Muscle of leg (tissue), 11 donors: ENCODE measurements around the gene RTN4. TPM values are rescaled to one million over a fixed set of nuclear protein-coding genes. Genes with fewer than 3 reads are reported as not detected.
"Not testable (repeated sequence)": the region's sequence is repeated elsewhere in the genome, so short reads cannot be mapped to it uniquely, and the experiment has no call there.

Experiments
- DNase-seq: peaks from one replicate; pipeline ENCODE4 v3.0.0; 2013
- H3K27ac ChIP-seq: one replicate; pipeline ENCODE4 v1.5.1; 2013; ENCODE audit warnings: mild to moderate bottlenecking, low read length, control low read depth
- H3K27me3 ChIP-seq: one replicate; pipeline ENCODE4 v1.6.1; 2013; ENCODE audit warnings: low read length; ENCODE audit not compliant: control insufficient read depth, insufficient read depth
- H3K36me3 ChIP-seq: one replicate; pipeline ENCODE4 v1.6.1; 2013; ENCODE audit warnings: low read length; ENCODE audit not compliant: control insufficient read depth, insufficient read depth
- H3K4me1 ChIP-seq: one replicate; pipeline ENCODE4 v1.6.1; 2013; ENCODE audit warnings: low read length; ENCODE audit not compliant: control insufficient read depth, insufficient read depth
- H3K4me3 ChIP-seq: one replicate; pipeline ENCODE4 v1.5.1; 2013; ENCODE audit warnings: low read length, control low read depth
- H3K9me3 ChIP-seq: replicated peaks from 2 replicates; pipeline ENCODE4 v1.6.1; 2013; ENCODE audit warnings: low read depth, low read length; ENCODE audit not compliant: control insufficient read depth
- WGBS: methylation state at CpG from one replicate; pipeline ENCODE4 v1.1.5; 2013; ENCODE audit warnings: missing lambda C conversion rate; ENCODE audit not compliant: insufficient coverage; 5-methylcytosine and 5-hydroxymethylcytosine counted together
- polyA plus RNA-seq, 8 donors: library from polyadenylated mRNA; unstranded; fragments of 120-200 nt; gene quantifications; one replicate each; pipeline versions ENCODE4 v1.2.1 to v1.2.3, GENCODE V29; 2013; ENCODE audit warnings: inconsistent platforms in 1 of 8, low replicate concordance in 1 of 8; ENCODE audit not compliant: insufficient read length in 8 of 8, insufficient read depth in 1 of 8
- total RNA-seq: library from RNA; stranded (reverse); fragments of 120-200 nt; gene quantifications from one replicate; pipeline ENCODE4 v1.2.4, GENCODE V29; 2013

RTN4 gene
- total and polyA plus RNA-seq, 9 donors, result 456 to 781 (median 588) TPM

DNA sequence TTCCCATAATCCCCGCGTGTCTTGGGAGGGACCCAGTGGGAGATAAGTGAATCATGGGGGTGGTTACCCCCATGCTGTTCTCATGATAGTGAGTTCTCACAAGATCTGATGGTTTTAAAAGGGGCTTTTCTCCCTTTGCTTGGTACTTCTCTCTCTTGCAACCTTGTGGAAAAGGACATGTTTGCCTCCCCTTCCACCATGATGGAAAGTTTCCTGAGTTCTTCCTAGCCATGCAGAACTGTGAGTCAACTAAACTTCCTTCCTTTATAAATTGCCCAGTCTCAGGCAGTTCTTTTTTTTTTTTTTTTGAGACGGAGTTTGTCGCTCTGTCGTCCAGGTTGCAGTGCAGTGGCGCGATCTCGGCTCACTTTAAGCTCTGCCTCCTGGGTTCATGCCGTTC, 26.5 kb upstream of the RTN4 start:
- Histone ChIP-seq H3K27ac (no peak overlapping the region), H3K36me3 (no peaks in the 10 kb centered on the region), H3K9me3 (no peaks in the 10 kb centered on the region), H3K4me1 (no peaks in the 10 kb centered on the region), H3K27me3 (no peaks in the 10 kb centered on the region), H3K4me3 (no peak overlapping the region)
- DNase-seq, result no peak
- WGBS, result 93% methylated on average over 3 of the region's 9 CpGs

DNA sequence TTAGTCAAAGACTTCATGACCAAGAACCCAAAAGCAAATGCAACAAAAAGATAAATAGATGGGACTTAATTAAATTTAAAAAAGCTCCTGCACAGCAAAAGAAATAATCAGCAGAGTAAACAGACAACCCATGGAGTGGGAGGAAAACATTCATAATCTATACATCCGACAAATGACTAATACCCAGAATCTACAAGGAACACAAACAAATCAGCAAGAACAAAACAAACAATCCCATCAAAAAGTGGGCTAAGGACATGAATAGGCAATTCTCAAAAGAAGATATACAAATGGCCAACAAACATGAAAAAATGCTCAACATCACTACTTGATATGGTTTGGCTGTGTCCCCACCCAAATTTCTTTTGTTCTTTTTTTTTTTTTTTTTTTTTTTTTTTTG, 25.8 kb upstream of the RTN4 start:
- not testable (repeated sequence) for H3K27me3 ChIP-seq, DNase-seq
- WGBS, result no CpG with 5 or more reads among the region's 1 CpG

DNA sequence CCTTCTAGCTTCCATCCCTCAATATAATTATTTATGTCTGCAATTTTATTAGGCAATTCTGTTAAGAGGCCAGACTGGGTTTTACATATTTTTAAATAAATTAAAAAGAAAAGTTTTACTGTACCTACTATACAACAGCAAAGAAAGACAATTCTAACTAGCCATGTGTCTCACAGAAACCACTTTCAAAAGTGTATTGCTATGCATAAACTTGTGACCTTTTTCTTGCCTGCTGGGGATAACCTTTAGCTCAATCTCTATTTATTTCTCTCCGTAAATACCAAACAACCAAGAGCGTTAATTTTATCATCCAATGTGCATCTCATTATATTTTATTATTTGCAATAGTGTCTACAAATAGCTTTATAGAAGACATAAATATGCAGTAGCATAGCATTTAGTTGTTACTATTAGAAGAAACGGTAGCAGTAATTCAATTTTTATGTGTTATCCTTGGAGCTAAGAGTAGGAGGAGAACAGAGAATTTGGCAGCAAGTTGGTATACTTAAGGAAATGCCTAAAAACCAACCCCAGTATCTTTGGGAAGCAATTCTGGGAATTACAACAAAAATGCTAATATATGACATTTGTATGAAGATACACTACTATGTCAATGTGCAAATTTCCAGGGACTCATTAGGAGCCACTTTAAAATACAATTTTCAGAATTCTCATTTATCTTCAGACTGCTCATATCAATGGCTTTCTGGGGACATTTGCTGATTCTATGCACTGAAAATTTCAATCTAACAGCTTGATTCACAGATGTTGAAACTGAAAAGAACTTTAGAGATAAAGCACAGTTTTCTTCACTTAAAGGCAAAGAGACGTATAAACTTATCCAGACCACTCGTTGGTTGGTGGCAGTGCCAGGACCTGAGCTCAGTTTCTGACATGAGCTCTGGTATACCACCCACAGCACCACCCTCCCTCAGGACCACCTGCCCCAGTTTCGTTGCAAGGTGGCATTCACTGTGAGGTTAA, 23.0 kb upstream of the RTN4 start:
- 73% methylated on average over 2 of the region's 6 CpGs for WGBS
- H3K27me3 ChIP-seq, result no peaks in the 10 kb centered on the region
- H3K4me1 ChIP-seq, result no peaks in the 10 kb centered on the region
- H3K36me3 ChIP-seq, result no peaks in the 10 kb centered on the region
- no peak for DNase-seq
- no peaks in the 10 kb centered on the region for H3K9me3 ChIP-seq
- no peak overlapping the region for H3K27ac ChIP-seq
- no peak overlapping the region for H3K4me3 ChIP-seq

More for the DNA sequence above, 25.8 kb upstream of the RTN4 start:
- H3K4me3 ChIP-seq, H3K36me3 ChIP-seq, H3K9me3 ChIP-seq, H3K4me1 ChIP-seq, H3K27ac ChIP-seq: not testable (repeated sequence)

DNA sequence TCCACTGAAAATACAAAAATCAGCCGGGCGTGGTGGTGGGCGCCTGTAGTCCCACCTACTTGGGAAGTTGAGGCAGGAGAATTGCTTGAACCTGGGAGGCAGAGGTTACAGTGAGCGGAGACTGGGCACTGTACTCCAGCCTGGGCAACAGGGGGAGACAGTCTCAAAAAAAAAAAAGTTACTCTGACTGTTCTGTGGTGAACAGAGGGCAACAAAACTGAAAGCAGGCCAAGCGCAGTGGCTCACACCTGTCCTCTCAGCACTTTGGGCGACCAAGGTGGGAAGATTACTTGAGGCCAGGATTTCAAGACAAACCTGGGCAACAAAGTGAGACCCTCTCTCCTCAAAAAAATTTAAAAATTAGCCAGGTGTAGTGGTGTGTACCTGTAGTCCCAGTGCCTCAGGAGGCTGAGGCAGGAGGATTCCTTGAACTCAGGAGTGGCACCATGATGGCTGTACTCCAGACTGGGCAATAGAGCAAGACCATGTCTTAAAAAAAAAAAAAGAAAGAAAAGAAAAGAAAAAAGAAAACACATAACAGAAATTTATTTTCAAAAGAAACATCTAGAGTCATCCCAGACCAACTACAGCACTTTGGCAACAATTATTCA, 13.6 kb upstream of the RTN4 start:
- H3K36me3 ChIP-seq, result no peaks in the 10 kb centered on the region
- no peak overlapping the region for H3K27ac ChIP-seq
- H3K4me1 ChIP-seq, result no peaks in the 10 kb centered on the region
- DNase-seq, result no peak
- no peaks in the 10 kb centered on the region for H3K27me3 ChIP-seq
- WGBS, result 93% methylated on average over 6 of the region's 6 CpGs
- H3K4me3 ChIP-seq, result no peak overlapping the region
- no peaks in the 10 kb centered on the region for H3K9me3 ChIP-seq

DNA sequence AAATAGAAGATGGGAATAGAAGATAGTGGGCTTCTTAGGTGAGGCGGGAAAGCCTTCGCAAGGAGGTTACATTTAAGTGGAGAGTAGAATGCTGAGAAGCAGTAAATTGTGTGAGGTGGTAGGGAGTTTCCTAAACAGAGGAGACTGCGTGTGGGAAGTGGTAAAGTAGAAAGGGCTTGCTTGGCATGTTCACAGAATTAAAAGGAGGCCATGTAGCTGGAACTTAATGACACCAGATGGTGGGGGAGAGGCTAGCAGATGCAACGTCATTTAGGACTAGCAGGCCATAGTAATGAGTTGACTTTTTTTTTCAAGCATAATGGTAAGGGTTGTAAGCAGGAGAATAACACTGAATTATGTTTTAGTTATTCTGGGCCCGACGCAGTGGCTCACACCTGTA, 13.0 kb upstream of the RTN4 start:
- WGBS, result 92% methylated on average over 6 of the region's 6 CpGs

DNA sequence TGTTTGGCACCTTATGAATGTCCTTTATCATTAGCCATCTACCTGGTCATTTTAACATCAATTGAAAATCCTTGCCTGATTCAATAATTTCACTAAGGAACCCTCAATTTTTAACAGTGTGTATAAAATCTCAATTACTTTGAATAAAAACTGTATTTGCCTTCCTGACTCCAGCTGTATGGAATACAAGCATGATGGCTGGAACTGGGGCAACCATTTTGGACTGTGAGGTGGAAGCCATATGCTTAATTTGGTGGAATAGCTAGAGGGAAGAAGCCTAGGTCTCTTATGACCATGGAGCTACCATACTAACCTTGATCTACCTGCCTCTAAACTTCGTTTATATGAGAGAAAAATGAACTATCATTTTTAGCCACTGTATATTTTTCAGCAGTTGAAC, 12.5 kb upstream of the RTN4 start:
- H3K27me3 ChIP-seq, result no peaks in the 10 kb centered on the region
- H3K4me3 ChIP-seq, result no peak overlapping the region
- H3K4me1 ChIP-seq, result no peaks in the 10 kb centered on the region
- H3K9me3 ChIP-seq, result no peaks in the 10 kb centered on the region
- no peak overlapping the region for H3K27ac ChIP-seq
- H3K36me3 ChIP-seq, result no peaks in the 10 kb centered on the region
- WGBS, result no CpG with 5 or more reads among the region's 1 CpG
- no peak for DNase-seq

More for the DNA sequence above, 13.0 kb upstream of the RTN4 start:
- H3K9me3 ChIP-seq, result no peaks in the 10 kb centered on the region
- no peaks in the 10 kb centered on the region for H3K4me1 ChIP-seq
- H3K27ac ChIP-seq, result no peak overlapping the region
- no peaks in the 10 kb centered on the region for H3K27me3 ChIP-seq
- H3K4me3 ChIP-seq, result no peak overlapping the region
- H3K36me3 ChIP-seq, result no peaks in the 10 kb centered on the region
- DNase-seq, result no peak

DNA sequence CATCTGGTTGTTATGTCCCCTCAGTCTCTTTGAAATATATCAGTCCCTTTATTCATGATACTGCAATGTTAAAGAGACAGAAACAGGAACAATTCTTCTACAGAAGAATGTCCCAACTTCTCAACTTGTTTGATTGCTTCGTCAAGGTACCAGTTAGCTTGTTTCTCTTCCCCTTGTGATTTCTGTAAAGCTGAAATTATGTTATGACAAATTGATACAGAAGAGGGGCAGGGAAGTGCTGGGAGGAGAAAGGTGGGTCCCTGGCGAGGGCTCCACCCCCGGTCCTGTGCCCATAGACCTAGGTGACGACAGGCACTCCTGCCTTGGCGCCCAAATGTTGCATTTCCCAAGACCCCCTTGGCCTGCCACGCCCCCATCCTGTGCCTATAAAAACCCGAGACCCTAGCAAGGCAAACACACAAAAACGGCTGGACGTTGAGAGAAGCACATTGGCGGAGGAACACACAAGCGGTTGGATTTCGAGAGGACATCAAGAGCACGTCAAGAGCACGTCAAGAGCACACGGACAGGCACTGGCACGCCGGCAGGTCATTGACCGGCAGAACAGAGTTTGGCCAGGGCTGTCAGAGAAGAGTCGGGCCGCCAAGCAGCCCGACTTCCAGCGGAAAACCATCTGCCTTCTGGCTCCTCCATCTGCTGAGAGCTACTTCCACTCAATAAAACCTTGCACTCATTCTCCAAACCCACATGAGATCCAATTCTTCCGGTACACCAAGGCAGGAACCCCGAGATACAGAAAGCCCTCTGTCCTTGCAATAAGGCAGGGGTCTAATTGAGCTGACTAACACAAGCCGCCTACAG, 11.5 kb upstream of the RTN4 start:
- H3K27ac ChIP-seq, result no peak overlapping the region
- H3K36me3 ChIP-seq, result no peaks in the 10 kb centered on the region
- no peaks in the 10 kb centered on the region for H3K4me1 ChIP-seq
- H3K4me3 ChIP-seq, result no peak overlapping the region
- no peak for DNase-seq
- H3K9me3 ChIP-seq, result no peaks in the 10 kb centered on the region
- WGBS, result 88% methylated on average over 21 of the region's 25 CpGs
- H3K27me3 ChIP-seq, result no peaks in the 10 kb centered on the region

DNA sequence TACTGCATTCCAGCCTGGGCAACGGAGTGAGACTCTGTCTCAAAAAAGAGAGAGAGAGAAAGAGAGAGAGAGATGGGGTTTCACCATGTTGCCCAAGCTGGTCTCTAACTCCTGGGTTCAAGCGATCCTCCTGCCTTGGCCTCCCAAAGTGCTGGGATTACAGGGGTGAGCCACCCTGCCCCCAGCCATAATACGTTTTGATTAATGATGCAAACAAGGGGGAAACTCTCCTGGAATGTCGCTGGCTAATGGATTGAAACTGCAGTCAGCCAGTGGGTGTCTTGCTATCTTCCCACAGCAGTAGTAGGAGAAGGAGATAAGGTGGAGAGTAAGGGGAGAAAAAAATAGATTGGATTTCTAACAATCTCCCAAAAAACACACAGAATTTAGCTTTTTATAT, 9.5 kb upstream of the RTN4 start:
- Histone ChIP-seq H3K27ac (no peak overlapping the region), H3K9me3 (no peaks in the 10 kb centered on the region), H3K27me3 (no peaks in the 10 kb centered on the region), H3K4me3 (no peak overlapping the region), H3K4me1 (no peaks in the 10 kb centered on the region), H3K36me3 (no peaks in the 10 kb centered on the region)
- DNase-seq, result no peak
- WGBS, result 94% methylated on average over 3 of the region's 4 CpGs

DNA sequence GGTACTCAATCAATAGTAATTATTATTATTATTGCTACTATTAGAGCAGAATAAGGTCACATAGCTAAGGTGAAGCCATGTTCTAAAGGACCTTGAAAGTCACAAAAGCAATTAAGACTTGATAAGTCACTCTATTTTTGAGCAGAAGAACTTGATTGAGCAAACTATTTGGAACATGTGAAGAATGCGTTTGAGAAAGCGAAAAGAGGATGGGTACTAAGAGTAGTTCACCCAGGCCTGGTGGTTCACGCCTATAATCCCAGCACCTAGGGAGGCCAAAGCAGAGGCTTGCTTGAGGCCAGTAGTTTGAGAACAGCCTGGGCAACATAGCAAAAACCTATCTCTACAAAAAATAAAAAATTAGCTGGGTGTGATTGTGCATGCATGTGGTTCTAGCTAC, 7.2 kb upstream of the RTN4 start:
- Histone ChIP-seq H3K9me3 (no peaks in the 10 kb centered on the region), H3K4me3 (no peak overlapping the region), H3K4me1 (no peaks in the 10 kb centered on the region), H3K36me3 (no peaks in the 10 kb centered on the region), H3K27me3 (no peaks in the 10 kb centered on the region), H3K27ac (no peak overlapping the region)
- 88% methylated on average over 2 of the region's 3 CpGs for WGBS
- no peak for DNase-seq

DNA sequence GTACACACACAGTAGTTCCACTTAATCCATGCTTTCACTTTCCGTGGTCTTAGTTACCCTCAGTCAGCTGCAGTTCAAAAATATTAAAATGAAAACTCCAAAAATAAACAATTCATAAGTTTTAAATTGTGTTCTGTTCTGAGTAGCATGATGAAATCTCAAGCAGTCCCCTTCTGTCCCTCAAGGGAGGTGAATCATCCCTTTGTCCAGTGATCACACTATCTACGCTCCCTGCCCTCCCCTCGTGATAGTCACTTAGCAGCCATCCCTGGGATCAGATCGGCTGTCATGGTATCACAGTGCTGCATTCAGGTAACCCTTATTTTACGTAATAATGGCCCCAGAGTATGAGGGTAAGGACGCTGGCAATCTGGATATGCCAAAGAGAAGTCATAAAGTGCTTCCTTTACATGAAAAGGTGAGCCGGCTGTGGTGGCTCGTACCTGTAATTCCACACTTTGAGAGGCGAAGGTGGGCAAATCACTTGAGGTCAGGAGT, 5.8 kb upstream of the RTN4 start:
- Histone ChIP-seq H3K4me1 (peaks cover 2% of the 10 kb centered on the region), H3K36me3 (no peaks in the 10 kb centered on the region), H3K27me3 (no peaks in the 10 kb centered on the region), H3K4me3 (no peak overlapping the region), H3K27ac (no peak overlapping the region), H3K9me3 (no peaks in the 10 kb centered on the region)
- 83% methylated on average over 6 of the region's 9 CpGs for WGBS
- no peak for DNase-seq
